ENCODE measurements around the gene CT45A6. TPM values are rescaled to one million over a fixed set of nuclear protein-coding genes. Genes with fewer than 3 reads are reported as not detected.
"Not testable (repeated sequence)": the region's sequence is repeated elsewhere in the genome, so short reads cannot be mapped to it uniquely, and the experiment has no call there.

CT45A6 gene, protein sequence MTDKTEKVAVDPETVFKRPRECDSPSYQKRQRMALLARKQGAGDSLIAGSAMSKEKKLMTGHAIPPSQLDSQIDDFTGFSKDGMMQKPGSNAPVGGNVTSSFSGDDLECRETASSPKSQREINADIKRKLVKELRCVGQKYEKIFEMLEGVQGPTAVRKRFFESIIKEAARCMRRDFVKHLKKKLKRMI
- polyA plus RNA-seq (2011; rRNA removed) (not detected in 2 replicates), polyA plus RNA-seq (2017; fragmentation: RNase III; extraction: RNeasy Plus Mini Kit Qiagen cat#74134 plus additional on column Dnase treatment) (not detected in 3 replicates), polyA minus RNA-seq (2011; rRNA and poly(A)+ RNA removed) (not detected in 2 replicates)
- not detected in 2 replicates for polyA plus RNA-seq (2012; cell fraction: cytosol; rRNA removed)
- not detected in 2 replicates for polyA plus RNA-seq (2012; cell fraction: nucleus; rRNA removed)

DNA sequence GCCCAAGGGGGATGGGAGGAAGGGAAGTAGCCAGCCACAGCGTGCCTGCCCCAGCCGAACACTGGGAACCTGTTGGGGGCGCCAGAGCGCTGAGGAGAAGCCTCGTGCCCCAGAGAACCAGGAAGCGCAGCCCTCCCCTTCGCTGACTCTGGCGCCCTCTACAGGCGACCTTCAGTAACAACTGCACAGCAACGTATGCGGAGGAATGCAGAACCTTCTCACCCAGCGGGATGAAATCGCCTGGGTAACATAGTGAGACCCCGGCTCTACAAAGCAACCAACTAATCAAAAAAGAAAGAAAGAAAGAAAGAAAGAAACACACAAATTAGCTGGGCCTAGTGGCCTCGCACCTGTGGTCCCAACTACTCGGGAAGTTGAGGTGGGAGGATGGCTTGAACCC lies at the start of gene CT45A6:
Gene CT45A6 (minus strand): TSS at position 101 of the 400 bp plus-strand sequence. CDS start 3,794 bp downstream, outside the sequence.
- H3K4me1 ChIP-seq; ATAC-seq; CTCF ChIA-PET; FAIRE-seq; H3K9me3 ChIP-seq; DNase-seq (ENCODE audit: low read depth in 1 of 2, low spot score in 1 of 2); H3K27ac ChIP-seq; H3K4me2 ChIP-seq; H3K4me3 ChIP-seq; POLR2A ChIA-PET: not testable (repeated sequence)
- WGBS (ENCODE audit: missing lambda C conversion rate) = no CpG with 5 or more reads among the region's 16 CpGs

DNA sequence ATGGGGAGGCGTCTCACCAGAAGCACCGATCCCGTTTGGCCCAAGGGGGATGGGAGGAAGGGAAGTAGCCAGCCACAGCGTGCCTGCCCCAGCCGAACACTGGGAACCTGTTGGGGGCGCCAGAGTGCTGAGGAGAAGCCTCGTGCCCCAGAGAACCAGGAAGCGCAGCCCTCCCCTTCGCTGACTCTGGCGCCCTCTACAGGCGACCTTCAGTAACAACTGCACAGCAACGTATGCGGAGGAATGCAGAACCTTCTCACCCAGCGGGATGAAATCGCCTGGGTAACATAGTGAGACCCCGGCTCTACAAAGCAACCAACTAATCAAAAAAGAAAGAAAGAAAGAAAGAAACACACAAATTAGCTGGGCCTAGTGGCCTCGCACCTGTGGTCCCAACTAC lies 34.6 kb upstream of the CT45A6 start, which contains the start of gene CT45A7:
Gene CT45A7 (minus strand): TSS at position 101 of the 400 bp plus-strand sequence. CDS start 3,747 bp downstream, outside the sequence.
- no CpG with 5 or more reads among the region's 17 CpGs for WGBS (ENCODE audit: missing lambda C conversion rate)
- DNase-seq (ENCODE audit: low read depth in 1 of 2, low spot score in 1 of 2); H3K9me3 ChIP-seq; H3K4me2 ChIP-seq; CTCF ChIA-PET; ATAC-seq; FAIRE-seq; POLR2A ChIA-PET; H3K4me3 ChIP-seq; H3K27ac ChIP-seq; H3K4me1 ChIP-seq: not testable (repeated sequence)

DNA sequence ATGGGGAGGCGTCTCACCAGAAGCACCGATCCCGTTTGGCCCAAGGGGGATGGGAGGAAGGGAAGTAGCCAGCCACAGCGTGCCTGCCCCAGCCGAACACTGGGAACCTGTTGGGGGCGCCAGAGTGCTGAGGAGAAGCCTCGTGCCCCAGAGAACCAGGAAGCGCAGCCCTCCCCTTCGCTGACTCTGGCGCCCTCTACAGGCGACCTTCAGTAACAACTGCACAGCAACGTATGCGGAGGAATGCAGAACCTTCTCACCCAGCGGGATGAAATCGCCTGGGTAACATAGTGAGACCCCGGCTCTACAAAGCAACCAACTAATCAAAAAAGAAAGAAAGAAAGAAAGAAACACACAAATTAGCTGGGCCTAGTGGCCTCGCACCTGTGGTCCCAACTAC lies 17.3 kb upstream of the CT45A6 start, which contains the start of gene CT45A2:
Gene CT45A2 (minus strand): TSS at position 101 of the 400 bp plus-strand sequence. CDS start 3,747 bp downstream, outside the sequence.
- FAIRE-seq; H3K27ac ChIP-seq; H3K4me2 ChIP-seq; H3K4me1 ChIP-seq; H3K9me3 ChIP-seq; H3K4me3 ChIP-seq; DNase-seq (ENCODE audit: low read depth in 1 of 2, low spot score in 1 of 2); CTCF ChIA-PET; ATAC-seq; POLR2A ChIA-PET: not testable (repeated sequence)
- WGBS (ENCODE audit: missing lambda C conversion rate) = no CpG with 5 or more reads among the region's 17 CpGs

DNA sequence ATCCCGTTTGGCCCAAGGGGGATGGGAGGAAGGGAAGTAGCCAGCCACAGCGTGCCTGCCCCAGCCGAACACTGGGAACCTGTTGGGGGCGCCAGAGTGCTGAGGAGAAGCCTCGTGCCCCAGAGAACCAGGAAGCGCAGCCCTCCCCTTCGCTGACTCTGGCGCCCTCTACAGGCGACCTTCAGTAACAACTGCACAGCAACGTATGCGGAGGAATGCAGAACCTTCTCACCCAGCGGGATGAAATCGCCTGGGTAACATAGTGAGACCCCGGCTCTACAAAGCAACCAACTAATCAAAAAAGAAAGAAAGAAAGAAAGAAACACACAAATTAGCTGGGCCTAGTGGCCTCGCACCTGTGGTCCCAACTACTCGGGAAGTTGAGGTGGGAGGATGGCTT lies 17.2 kb downstream of the CT45A6 start, which contains the start of gene CT45A5:
Gene CT45A5 (minus strand): TSS at position 101 of the 400 bp plus-strand sequence. CDS start 3,774 bp downstream, outside the sequence.
- H3K4me1 ChIP-seq; H3K4me2 ChIP-seq; H3K4me3 ChIP-seq; H3K9me3 ChIP-seq; DNase-seq (ENCODE audit: low read depth in 1 of 2, low spot score in 1 of 2); H3K27ac ChIP-seq; FAIRE-seq; ATAC-seq; CTCF ChIA-PET; POLR2A ChIA-PET: not testable (repeated sequence)
- WGBS (ENCODE audit: missing lambda C conversion rate) = no CpG with 5 or more reads among the region's 16 CpGs

DNA sequence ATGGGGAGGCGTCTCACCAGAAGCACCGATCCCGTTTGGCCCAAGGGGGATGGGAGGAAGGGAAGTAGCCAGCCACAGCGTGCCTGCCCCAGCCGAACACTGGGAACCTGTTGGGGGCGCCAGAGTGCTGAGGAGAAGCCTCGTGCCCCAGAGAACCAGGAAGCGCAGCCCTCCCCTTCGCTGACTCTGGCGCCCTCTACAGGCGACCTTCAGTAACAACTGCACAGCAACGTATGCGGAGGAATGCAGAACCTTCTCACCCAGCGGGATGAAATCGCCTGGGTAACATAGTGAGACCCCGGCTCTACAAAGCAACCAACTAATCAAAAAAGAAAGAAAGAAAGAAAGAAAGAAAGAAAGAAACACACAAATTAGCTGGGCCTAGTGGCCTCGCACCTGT lies 34.5 kb downstream of the CT45A6 start, which contains the start of gene CT45A3:
Gene CT45A3 (minus strand): TSS at position 101 of the 400 bp plus-strand sequence. CDS start 3,747 bp downstream, outside the sequence.
- POLR2A ChIA-PET; H3K4me3 ChIP-seq; H3K27ac ChIP-seq; FAIRE-seq; H3K9me3 ChIP-seq; CTCF ChIA-PET; ATAC-seq; H3K4me2 ChIP-seq; H3K4me1 ChIP-seq; DNase-seq (ENCODE audit: low read depth in 1 of 2, low spot score in 1 of 2): not testable (repeated sequence)
- no CpG with 5 or more reads among the region's 17 CpGs for whole genome bisulfite sequencing (ENCODE audit: missing lambda C conversion rate)

DNA sequence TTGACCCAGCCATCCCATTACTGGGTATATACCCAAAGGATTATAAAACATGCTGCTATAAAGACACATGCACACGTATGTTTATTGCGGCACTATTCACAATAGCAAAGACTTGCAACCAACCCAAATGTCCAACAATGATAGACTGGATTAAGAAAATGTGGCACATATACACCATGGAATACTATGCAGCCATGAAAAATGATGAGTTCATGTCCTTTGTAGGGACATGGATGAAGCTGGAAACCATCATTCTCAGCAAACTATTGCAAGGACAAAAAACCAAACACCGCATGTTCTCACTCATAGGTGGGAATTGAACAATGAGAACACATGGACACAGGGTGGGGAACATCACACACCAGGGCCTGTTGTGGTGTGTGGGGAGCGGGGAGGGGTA lies 57.8 kb downstream of the CT45A6 start:
- ATAC-seq, FAIRE-seq, CTCF ChIA-PET: not testable (repeated sequence)

More for the DNA sequence above, 57.8 kb downstream of the CT45A6 start:
- DNase-seq (ENCODE audit: low read depth in 1 of 2, low spot score in 1 of 2); H3K4me1 ChIP-seq; H3K9me3 ChIP-seq; H3K4me3 ChIP-seq; H3K27ac ChIP-seq; H3K4me2 ChIP-seq; POLR2A ChIA-PET: not testable (repeated sequence)
- WGBS (ENCODE audit: missing lambda C conversion rate) = 58% methylated on average over 4 of the region's 4 CpGs

Other genes starting within 250 kb of the CT45A6 start
- not detected in 2 replicates for gene CT45A1, start 89.1 kb downstream of the CT45A6 start, polyA plus RNA-seq (2011; rRNA removed)
- gene CT45A1, start 89.1 kb downstream of the CT45A6 start, polyA plus RNA-seq (2017; fragmentation: RNase III; extraction: RNeasy Plus Mini Kit Qiagen cat#74134 plus additional on column Dnase treatment) = not detected in 3 replicates
- 0.24 and 0.41 TPM in 2 replicates for gene CT45A3, start 34.6 kb downstream of the CT45A6 start, polyA plus RNA-seq (2011; rRNA removed)
- gene CT45A3, start 34.6 kb downstream of the CT45A6 start, polyA plus RNA-seq (2017; fragmentation: RNase III; extraction: RNeasy Plus Mini Kit Qiagen cat#74134 plus additional on column Dnase treatment) = not detected in 3 replicates
- gene CT45A5, start 17.3 kb downstream of the CT45A6 start, polyA plus RNA-seq (2011; rRNA removed) = 0.10 TPM in 1 of 2 replicates, not detected in the other
- not detected in 3 replicates for gene CT45A5, start 17.3 kb downstream of the CT45A6 start, polyA plus RNA-seq (2017; fragmentation: RNase III; extraction: RNeasy Plus Mini Kit Qiagen cat#74134 plus additional on column Dnase treatment)
- gene CT45A2, start 17.2 kb upstream of the CT45A6 start, polyA plus RNA-seq (2011; rRNA removed) = not detected in 2 replicates
- gene CT45A2, start 17.2 kb upstream of the CT45A6 start, polyA plus RNA-seq (2017; fragmentation: RNase III; extraction: RNeasy Plus Mini Kit Qiagen cat#74134 plus additional on column Dnase treatment) = not detected in 3 replicates
- not detected in 2 replicates for gene CT45A7, start 34.5 kb upstream of the CT45A6 start, polyA plus RNA-seq (2011; rRNA removed)
- gene CT45A7, start 34.5 kb upstream of the CT45A6 start, polyA plus RNA-seq (2017; fragmentation: RNase III; extraction: RNeasy Plus Mini Kit Qiagen cat#74134 plus additional on column Dnase treatment) = not detected in 3 replicates
- gene CT45A8, start 51.8 kb upstream of the CT45A6 start, polyA plus RNA-seq (2011; rRNA removed) = not detected in 2 replicates
- not detected in 3 replicates for gene CT45A8, start 51.8 kb upstream of the CT45A6 start, polyA plus RNA-seq (2017; fragmentation: RNase III; extraction: RNeasy Plus Mini Kit Qiagen cat#74134 plus additional on column Dnase treatment)
- gene CT45A9, start 69.0 kb upstream of the CT45A6 start, polyA plus RNA-seq (2011; rRNA removed) = not detected in 2 replicates
- not detected in 3 replicates for gene CT45A9, start 69.0 kb upstream of the CT45A6 start, polyA plus RNA-seq (2017; fragmentation: RNase III; extraction: RNeasy Plus Mini Kit Qiagen cat#74134 plus additional on column Dnase treatment)
- gene CT45A10, start 90.7 kb upstream of the CT45A6 start, polyA plus RNA-seq (2011; rRNA removed) = 0.16 and 0.22 TPM in 2 replicates
- gene CT45A10, start 90.7 kb upstream of the CT45A6 start, polyA plus RNA-seq (2017; fragmentation: RNase III; extraction: RNeasy Plus Mini Kit Qiagen cat#74134 plus additional on column Dnase treatment) = not detected in 3 replicates
- 0.06 and 0.09 TPM in 2 replicates for gene SAGE1, start 90.9 kb upstream of the CT45A6 start, polyA plus RNA-seq (2011; rRNA removed)
- gene SAGE1, start 90.9 kb upstream of the CT45A6 start, polyA plus RNA-seq (2017; fragmentation: RNase III; extraction: RNeasy Plus Mini Kit Qiagen cat#74134 plus additional on column Dnase treatment) = 0.03 to 0.05 TPM (median 0.04 TPM) in 3 replicates
- 26.1 and 35.6 TPM in 2 replicates for gene MMGT1, start 171.2 kb upstream of the CT45A6 start, polyA plus RNA-seq (2011; rRNA removed)
- gene MMGT1, start 171.2 kb upstream of the CT45A6 start, polyA plus RNA-seq (2017; fragmentation: RNase III; extraction: RNeasy Plus Mini Kit Qiagen cat#74134 plus additional on column Dnase treatment) = 15.0 to 16.2 TPM (median 15.1 TPM) in 3 replicates
- gene SLC9A6, start 182.6 kb upstream of the CT45A6 start, polyA plus RNA-seq (2011; rRNA removed) = 14.5 and 15.6 TPM in 2 replicates
- 10.4 to 12.2 TPM (median 12.1 TPM) in 3 replicates for gene SLC9A6, start 182.6 kb upstream of the CT45A6 start, polyA plus RNA-seq (2017; fragmentation: RNase III; extraction: RNeasy Plus Mini Kit Qiagen cat#74134 plus additional on column Dnase treatment)